H9 (cell line): ENCODE measurements around the gene MEP1A. TPM values are rescaled to one million over a fixed set of nuclear protein-coding genes. Genes with fewer than 3 reads are reported as not detected.

Source experiments
- DNase-seq: peaks from one replicate; pipeline ENCODE4 v3.0.0-alpha.2; 2017
- H2AFZ ChIP-seq: one replicate; pipeline ENCODE4 v1.6.1; 2013; ENCODE audit warnings: mild to moderate bottlenecking, low read length, control low read depth, moderate library complexity
- H2AK5ac ChIP-seq: 2 replicates; pipeline ENCODE4 v1.6.1; 2013; ENCODE audit warnings: low read length, control low read depth, mixed read lengths; ENCODE audit not compliant: insufficient read length
- H2BK120ac ChIP-seq: one replicate; pipeline ENCODE4 v1.6.1; 2013; ENCODE audit warnings: low read depth, mild to moderate bottlenecking, low read length, control low read depth, inconsistent platforms; ENCODE audit not compliant: poor library complexity, severe bottlenecking
- H2BK12ac ChIP-seq: 2 replicates; pipeline ENCODE4 v1.6.1; 2013; ENCODE audit warnings: low read length, control low read depth, mixed read lengths, low read depth; ENCODE audit not compliant: insufficient read length
- H2BK15ac ChIP-seq: 2 replicates; pipeline ENCODE4 v1.6.1; 2013; ENCODE audit warnings: low read depth, low read length, control low read depth
- H2BK20ac ChIP-seq: one replicate; pipeline ENCODE4 v1.6.1; 2013; ENCODE audit warnings: low read depth, mild to moderate bottlenecking, low read length, control low read depth, inconsistent platforms; ENCODE audit not compliant: poor library complexity, severe bottlenecking
- H2BK5ac ChIP-seq: 2 replicates; pipeline ENCODE4 v1.6.1; 2013; ENCODE audit warnings: low read length, control low read depth, mixed read lengths; ENCODE audit not compliant: insufficient read length
- H3K14ac ChIP-seq: 2 replicates; pipeline ENCODE4 v1.6.1; 2013; ENCODE audit warnings: low read length, control low read depth; ENCODE audit not compliant: insufficient read depth
- H3K18ac ChIP-seq: 2 replicates; pipeline ENCODE4 v1.6.1; 2013; ENCODE audit warnings: low read depth, mild to moderate bottlenecking, mixed read lengths, low read length, control low read depth; ENCODE audit not compliant: insufficient read length
- H3K23ac ChIP-seq: 2 replicates; pipeline ENCODE4 v1.6.1; 2013; ENCODE audit warnings: low read length, control low read depth, mixed read lengths, low read depth; ENCODE audit not compliant: insufficient read length
- H3K23me2 ChIP-seq: 2 replicates; pipeline ENCODE4 v1.6.1; 2013; ENCODE audit warnings: low read depth, mild to moderate bottlenecking, mixed read lengths, low read length, control low read depth; ENCODE audit not compliant: insufficient read length, poor library complexity, severe bottlenecking
- H3K27ac ChIP-seq: 2 replicates; pipeline ENCODE4 v1.5.1; 2013; ENCODE audit warnings: low read length, control low read depth, mixed read lengths, low read depth; ENCODE audit not compliant: insufficient read length
- H3K27me3 ChIP-seq: 2 replicates; pipeline ENCODE4 v1.6.1; 2013; ENCODE audit warnings: low read length, control low read depth, inconsistent platforms; ENCODE audit not compliant: insufficient read depth
- H3K4ac ChIP-seq: 2 replicates; pipeline ENCODE4 v1.6.1; 2013; ENCODE audit warnings: low read depth, mild to moderate bottlenecking, control low read depth, inconsistent platforms, low read length, moderate library complexity
- H3K4me1 ChIP-seq: 2 replicates; pipeline ENCODE4 v1.6.1; 2013; ENCODE audit warnings: low read length, control low read depth, inconsistent platforms; ENCODE audit not compliant: insufficient read depth
- H3K4me2 ChIP-seq: 2 replicates; pipeline ENCODE4 v1.6.1; 2013; ENCODE audit warnings: low read length, control low read depth, mixed read lengths; ENCODE audit not compliant: insufficient read length, insufficient read depth
- H3K56ac ChIP-seq: 2 replicates; pipeline ENCODE4 v1.6.1; 2013; ENCODE audit warnings: low read depth, mild to moderate bottlenecking, mixed read lengths, low read length, control low read depth; ENCODE audit not compliant: insufficient read length
- H3K79me1 ChIP-seq: 2 replicates; pipeline ENCODE4 v1.6.1; 2013; ENCODE audit warnings: low read depth, mild to moderate bottlenecking, moderate library complexity, low read length, control low read depth, inconsistent platforms; ENCODE audit not compliant: insufficient read depth, poor library complexity, severe bottlenecking
- H3K79me2 ChIP-seq: 2 replicates; pipeline ENCODE4 v1.6.1; 2013; ENCODE audit warnings: low read length, control low read depth, inconsistent platforms; ENCODE audit not compliant: insufficient read depth
- H3K9ac ChIP-seq: 2 replicates; pipeline ENCODE4 v1.6.1; 2013; ENCODE audit warnings: low read length, control low read depth, mixed read lengths; ENCODE audit not compliant: insufficient read length; ENCODE audit errors: extremely low read depth
- H3K9me3 ChIP-seq: one replicate; pipeline ENCODE4 v1.6.1; 2013; ENCODE audit warnings: low read depth, low read length, inconsistent platforms; ENCODE audit not compliant: control insufficient read depth
- H3T11ph ChIP-seq: one replicate; pipeline ENCODE4 v1.6.1; 2013; ENCODE audit warnings: mild to moderate bottlenecking, low read length, control low read depth, inconsistent platforms
- H4K20me1 ChIP-seq: one replicate; pipeline ENCODE4 v1.6.1; 2013; ENCODE audit not compliant: control insufficient read depth, insufficient read length, insufficient read depth
- H4K5ac ChIP-seq: 2 replicates; pipeline ENCODE4 v1.6.1; 2013; ENCODE audit warnings: low read depth, mild to moderate bottlenecking, mixed read lengths, low read length, control low read depth; ENCODE audit not compliant: insufficient read length
- H4K8ac ChIP-seq: replicated peaks from 2 replicates; pipeline ENCODE4 v1.6.1; 2013; ENCODE audit warnings: low read length, control low read depth, mixed read lengths, low read depth; ENCODE audit not compliant: insufficient read length
- H4K91ac ChIP-seq: 2 replicates; pipeline ENCODE4 v1.6.1; 2013; ENCODE audit warnings: low read depth, mild to moderate bottlenecking, moderate library complexity, mixed read lengths, low read length, control low read depth; ENCODE audit not compliant: insufficient read length
- H3K27ac Mint-ChIP-seq, 3 experiments: 2 replicates in 2 of 3; 3 replicates in 1 of 3; pipeline ENCODE4 v1.8.0; 2020 to 2021; ENCODE audit warnings: mixed read lengths in 3 of 3, mild to moderate bottlenecking in 1 of 3, moderate library complexity in 1 of 3
- H3K27me3 Mint-ChIP-seq: 2 replicates; pipeline ENCODE4 v1.8.0; 2021; ENCODE audit warnings: low read depth, mild to moderate bottlenecking, moderate library complexity, mixed read lengths
- H3K36me3 Mint-ChIP-seq, 3 experiments: 2 replicates in 2 of 3; 3 replicates in 1 of 3; pipeline ENCODE4 v1.8.0; 2020 to 2021; ENCODE audit warnings: low read depth in 3 of 3, mixed read lengths in 3 of 3; ENCODE audit not compliant: insufficient read depth in 1 of 3
- H3K4me1 Mint-ChIP-seq, 2 experiments: 2 replicates each; pipeline ENCODE4 v1.8.0; 2020; ENCODE audit warnings: mixed read lengths in 2 of 2
- H3K4me3 Mint-ChIP-seq, 2 experiments: 2 replicates in 1 of 2; 3 replicates in 1 of 2; pipeline ENCODE4 v1.8.0; 2020 to 2021; ENCODE audit warnings: mild to moderate bottlenecking in 2 of 2, mixed read lengths in 2 of 2, moderate library complexity in 1 of 2
- H3K9me3 Mint-ChIP-seq, 2 experiments: 2 replicates in 1 of 2; 3 replicates in 1 of 2; pipeline ENCODE4 v1.8.0; 2020; ENCODE audit warnings: mild to moderate bottlenecking in 2 of 2, mixed read lengths in 2 of 2, moderate library complexity in 1 of 2
- CTCF ChIP-seq: fragments of 200-600 bp; sonication (generic); conservative IDR thresholded peaks from 3 replicates; pipeline ENCODE4 v1.8.0; 2021; ENCODE audit warnings: antibody characterized with exemption, mild to moderate bottlenecking
- WGBS: extraction: QIAGEN DNeasy Blood & Tissue Kit; methylation state at CpG from one replicate; pipeline ENCODE4 v1.1.7; 2013; ENCODE audit warnings: missing lambda C conversion rate, low lambda C conversion rate, mixed read lengths; ENCODE audit not compliant: insufficient read length; ENCODE audit errors: extremely low coverage; 5-methylcytosine and 5-hydroxymethylcytosine counted together
- total RNA-seq: library from RNA; stranded (reverse); gene quantifications from 2 replicates; pipeline ENCODE4 v1.2.1, GENCODE V29; 2021

The MEP1A gene
- total RNA-seq, 1 experiment from 2014 or later: not detected

GRCh38 chr6:46789434-46790354 is 3.5 kb upstream of the MEP1A start:
- TF ChIP-seq CTCF: no peak
- no peaks in the 10 kb centered on the region for H3K79me2 ChIP-seq

More at GRCh38 chr6:46789434-46790354, 3.5 kb upstream of the MEP1A start:
- Mint-ChIP-seq H3K9me3 (no peaks in the 10 kb centered on the region), H3K4me3 (no peak overlapping the region), H3K27me3 (no peaks in the 10 kb centered on the region; the same call in 1 of the 2 replicates), H3K4me1 (no peaks in the 10 kb centered on the region), H3K36me3 (no peaks in the 10 kb centered on the region), H3K27ac (no peak overlapping the region)
- Histone ChIP-seq H3K14ac (no peak overlapping the region), H2BK12ac (no peak overlapping the region), H3K9me3 (no peaks in the 10 kb centered on the region), H3K18ac (no peak overlapping the region), H3K4me2 (no peak overlapping the region), H4K5ac (no peak overlapping the region), H3K23ac (no peak overlapping the region), H3K56ac (no peak overlapping the region), H2AFZ (peak overlapping the region; percentile 64), H3K4me1 (no peaks in the 10 kb centered on the region), H3K79me1 (no peaks in the 10 kb centered on the region), H2BK15ac (no peak overlapping the region), H2BK5ac (no peak overlapping the region), H3K27me3 (no peaks in the 10 kb centered on the region), H4K20me1 (no peaks in the 10 kb centered on the region), H3K23me2 (no peaks in the 10 kb centered on the region), H3K4ac (no peak overlapping the region), H2BK20ac (no peak overlapping the region), H3T11ph (no peak overlapping the region), H2AK5ac (no peak overlapping the region), H4K8ac (no peak overlapping the region), H3K9ac (no peak overlapping the region), H3K27ac (no peak overlapping the region), H2BK120ac (no peak overlapping the region), H4K91ac (no peak overlapping the region)
- WGBS: no CpG with 5 or more reads among the region's 4 CpGs
- DNase-seq: no peak
